Stimulated activated CD4-positive, alpha-beta T cell treated with anti-CD3 and anti-CD28 coated beads, Interleukin-15, amount 100 ng/mL, for 24 hours (primary cell): ENCODE data around the gene NFKB1.
A peak's percentile ranks its signal among the peaks of the same experiment; 100 is the strongest.

ENCODE experiments used
- DNase-seq: peaks from one replicate; pipeline ENCODE4 v3.0.0-alpha.2; 2020

The NFKB1 gene

GRCh38 chr4:102497986-102498385 lies 3.2 kb upstream of the NFKB1 start:
- DNase-seq: no peak

- DNase-seq: peak; percentile 45
These were observed 835 bp upstream of the NFKB1 start for GRCh38 chr4:102500352-102500695.

- DNase-seq: no peak
These were observed 213 bp downstream of the NFKB1 start for GRCh38 chr4:102501447-102501696.

- no peak for DNase-seq
These were observed 1.3 kb downstream of the NFKB1 start for GRCh38 chr4:102502543-102502818.

GRCh38 chr4:102503301-102503746 lies 2.2 kb downstream of the NFKB1 start:
- no peak for DNase-seq

GRCh38 chr4:102503831-102504786 lies 3.0 kb downstream of the NFKB1 start:
- no peak for DNase-seq

- DNase-seq: no peak
These were observed 3.8 kb downstream of the NFKB1 start for GRCh38 chr4:102504941-102505340.

- no peak for DNase-seq
These were observed 4.5 kb downstream of the NFKB1 start for GRCh38 chr4:102505708-102506107.

GRCh38 chr4:102506523-102506922 lies 5.4 kb downstream of the NFKB1 start:
- no peak for DNase-seq

- no peak for DNase-seq
These were observed 10.9 kb downstream of the NFKB1 start for GRCh38 chr4:102511830-102512605.

- DNase-seq: no peak
These were observed 13.3 kb downstream of the NFKB1 start for GRCh38 chr4:102514298-102514964.

- DNase-seq: no peak
These were observed 16.6 kb downstream of the NFKB1 start for GRCh38 chr4:102517753-102518152.

GRCh38 chr4:102518703-102519131 lies 17.6 kb downstream of the NFKB1 start:
- no peak for DNase-seq

- no peak for DNase-seq
These were observed 18.8 kb downstream of the NFKB1 start for GRCh38 chr4:102519925-102520324.

- DNase-seq: no peak
These were observed 20.4 kb downstream of the NFKB1 start for GRCh38 chr4:102521570-102521969.

GRCh38 chr4:102522031-102522440 lies 20.9 kb downstream of the NFKB1 start:
- no peak for DNase-seq

- no peak for DNase-seq
These were observed 23.5 kb downstream of the NFKB1 start for GRCh38 chr4:102524691-102525090.

- DNase-seq: no peak
These were observed 23.9 kb downstream of the NFKB1 start for GRCh38 chr4:102525097-102525496.

GRCh38 chr4:102525504-102525903 lies 24.3 kb downstream of the NFKB1 start:
- DNase-seq: no peak

- DNase-seq: no peak
These were observed 25.4 kb downstream of the NFKB1 start for GRCh38 chr4:102526532-102526931.

- no peak for DNase-seq
These were observed 26.6 kb downstream of the NFKB1 start for GRCh38 chr4:102527695-102528283.

GRCh38 chr4:102529977-102530376 lies 28.8 kb downstream of the NFKB1 start:
- DNase-seq: no peak

- no peak for DNase-seq
These were observed 29.8 kb downstream of the NFKB1 start for GRCh38 chr4:102530986-102531385.

- no peak for DNase-seq
These were observed 30.3 kb downstream of the NFKB1 start for GRCh38 chr4:102531462-102531861.
